IPS-20b (cell line): ENCODE measurements around the gene LHFPL3.
A peak's percentile ranks its signal among the peaks of the same experiment; 100 is the strongest.

Experiments
- H3K27ac ChIP-seq: one replicate; pipeline ENCODE4 v1.5.1; 2013; ENCODE audit warnings: low read length
- H3K27me3 ChIP-seq: 2 replicates; pipeline ENCODE4 v1.6.1; 2013; ENCODE audit warnings: mild to moderate bottlenecking, low read length, inconsistent platforms; ENCODE audit not compliant: insufficient read depth
- H3K36me3 ChIP-seq: 2 replicates; pipeline ENCODE4 v1.6.1; 2013; ENCODE audit warnings: low read depth, mild to moderate bottlenecking, inconsistent platforms, low read length, moderate library complexity; ENCODE audit not compliant: insufficient read depth
- H3K4me1 ChIP-seq: 2 replicates; pipeline ENCODE4 v1.6.1; 2013; ENCODE audit warnings: mild to moderate bottlenecking, control low read depth, inconsistent platforms, low read length, moderate library complexity; ENCODE audit not compliant: insufficient read depth
- H3K4me3 ChIP-seq: 2 replicates; pipeline ENCODE4 v1.5.1; 2013; ENCODE audit warnings: mild to moderate bottlenecking, low read length, inconsistent platforms
- H3K9ac ChIP-seq: 2 replicates; pipeline ENCODE4 v1.6.1; 2013; ENCODE audit warnings: low read depth, mild to moderate bottlenecking, inconsistent platforms, low read length, moderate library complexity
- H3K9me3 ChIP-seq: 2 replicates; pipeline ENCODE4 v1.6.1; 2013; ENCODE audit warnings: mild to moderate bottlenecking, low read depth, low read length, inconsistent platforms; ENCODE audit not compliant: insufficient read depth

LHFPL3 gene

DNA sequence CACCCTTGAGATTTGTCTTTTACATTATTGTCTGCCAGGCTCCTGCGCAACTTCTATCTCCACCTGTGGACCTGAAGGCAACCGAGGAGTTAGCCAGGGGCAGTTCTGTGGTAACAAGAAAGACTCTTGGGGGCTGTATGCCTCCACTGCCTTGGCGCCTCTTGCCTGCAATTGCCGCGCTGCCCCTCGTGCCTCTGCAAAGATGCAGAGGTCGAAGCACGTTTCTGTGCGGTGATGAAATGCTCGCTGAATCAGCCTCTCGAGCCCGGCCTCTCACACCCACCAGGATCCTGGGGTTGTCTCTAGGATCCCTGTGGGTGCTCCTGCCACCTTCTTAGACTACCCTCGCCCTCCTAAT lies 486 bp upstream of the LHFPL3 start:
- Histone ChIP-seq H3K27ac (no peak overlapping the region), H3K9ac (no peak overlapping the region; the same call in 1 of the 2 replicates), H3K4me3 (peak overlapping the region; percentile 80), H3K36me3 (no peaks in the 10 kb centered on the region), H3K27me3 (peaks cover 82% of the 10 kb centered on the region), H3K9me3 (no peaks in the 10 kb centered on the region), H3K4me1 (peaks cover 4% of the 10 kb centered on the region; the same call in 1 of the 2 replicates)

DNA sequence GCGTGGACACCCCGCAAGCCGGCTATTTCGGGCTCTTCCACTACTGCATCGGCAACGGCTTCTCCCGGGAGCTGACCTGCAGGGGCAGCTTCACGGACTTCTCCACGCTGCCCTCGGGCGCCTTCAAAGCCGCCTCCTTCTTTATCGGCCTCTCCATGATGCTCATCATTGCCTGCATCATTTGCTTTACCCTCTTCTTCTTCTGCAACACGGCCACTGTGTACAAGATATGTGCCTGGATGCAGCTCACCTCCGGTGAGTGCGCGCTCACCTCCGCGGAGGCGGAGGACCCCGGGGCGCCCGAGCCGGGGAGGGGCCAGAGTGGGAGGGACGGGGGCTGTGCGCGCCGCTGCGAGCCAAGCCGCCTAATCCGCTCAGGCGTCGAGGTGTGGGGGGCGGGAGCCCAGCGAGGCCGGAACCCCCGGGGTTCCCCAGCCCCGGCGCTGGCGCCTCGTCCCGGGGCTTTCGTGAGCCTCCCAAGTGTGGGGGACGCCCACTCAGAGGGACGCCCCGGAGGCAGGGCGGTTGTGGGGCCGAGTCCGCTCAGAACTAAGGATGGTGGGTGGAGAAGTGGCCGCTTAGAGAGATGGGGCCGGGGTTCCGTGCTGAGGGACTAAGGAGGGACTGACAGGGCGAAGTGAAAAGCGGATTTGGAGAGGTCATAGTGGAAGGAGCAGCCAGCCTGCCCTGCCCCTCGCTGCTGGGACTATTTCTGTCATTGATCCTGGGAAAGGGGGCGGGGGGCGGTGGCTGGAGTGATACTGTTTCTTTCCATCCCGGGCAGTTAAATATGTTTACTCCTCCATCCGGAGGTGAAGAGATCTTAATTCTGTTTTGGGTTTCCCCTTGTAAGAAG lies 795 bp downstream of the LHFPL3 start:
- H3K27ac ChIP-seq: no peak overlapping the region
- no peaks in the 10 kb centered on the region for H3K9me3 ChIP-seq
- H3K9ac ChIP-seq: no peak overlapping the region
- H3K27me3 ChIP-seq: peaks cover 88% of the 10 kb centered on the region
- no peaks in the 10 kb centered on the region for H3K36me3 ChIP-seq
- peak overlapping the region; percentile 80 for H3K4me3 ChIP-seq
- H3K4me1 ChIP-seq: peaks cover 4% of the 10 kb centered on the region; the same call in 1 of the 2 replicates

DNA sequence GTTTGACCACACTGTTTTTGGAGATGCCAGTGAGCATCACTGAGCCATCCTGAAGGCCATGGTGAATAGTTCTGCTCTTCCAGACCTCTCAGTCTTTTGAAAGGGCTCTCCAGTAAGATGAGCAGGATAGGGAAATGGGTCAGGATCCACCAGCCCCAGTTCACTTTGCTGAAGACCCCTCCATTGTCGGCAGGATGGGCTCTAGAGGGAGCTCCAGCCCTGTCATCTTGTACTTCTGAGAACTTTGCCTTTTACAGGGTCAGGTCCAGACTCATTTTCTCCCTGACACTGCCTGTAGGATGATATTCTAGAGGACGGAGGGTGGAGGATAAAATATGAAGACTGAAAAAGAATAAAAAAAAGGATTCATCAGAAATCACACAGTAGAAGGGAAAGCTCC lies 13.1 kb downstream of the LHFPL3 start:
- Histone ChIP-seq H3K27ac (no peak overlapping the region), H3K27me3 (no peaks in the 10 kb centered on the region), H3K36me3 (no peaks in the 10 kb centered on the region), H3K9me3 (no peaks in the 10 kb centered on the region), H3K9ac (no peak overlapping the region), H3K4me3 (no peak overlapping the region), H3K4me1 (no peaks in the 10 kb centered on the region)

DNA sequence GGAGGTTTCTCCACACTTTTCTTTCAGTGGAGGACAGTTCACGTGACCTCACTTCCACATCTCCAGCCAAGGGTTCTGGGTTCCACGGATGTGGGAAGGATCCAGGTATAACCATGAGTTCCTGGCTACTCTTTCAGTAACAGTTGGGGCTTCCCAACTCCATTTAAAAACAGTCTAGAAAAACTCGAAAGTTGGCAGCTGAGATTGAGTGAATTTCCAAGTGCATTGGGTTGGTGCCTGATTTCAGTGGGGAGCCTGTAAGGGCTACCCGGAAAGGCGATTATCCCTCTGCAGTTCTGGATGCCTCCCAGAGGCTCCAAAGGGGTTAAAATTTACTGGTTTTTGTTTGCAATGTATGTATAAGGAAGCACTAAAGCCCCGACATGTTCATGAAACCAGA lies 24.3 kb downstream of the LHFPL3 start:
- no peaks in the 10 kb centered on the region for H3K27me3 ChIP-seq
- no peaks in the 10 kb centered on the region for H3K36me3 ChIP-seq
- H3K9ac ChIP-seq: no peak overlapping the region
- H3K4me1 ChIP-seq: no peaks in the 10 kb centered on the region
- H3K27ac ChIP-seq: no peak overlapping the region
- no peak overlapping the region for H3K4me3 ChIP-seq
- H3K9me3 ChIP-seq: no peaks in the 10 kb centered on the region

DNA sequence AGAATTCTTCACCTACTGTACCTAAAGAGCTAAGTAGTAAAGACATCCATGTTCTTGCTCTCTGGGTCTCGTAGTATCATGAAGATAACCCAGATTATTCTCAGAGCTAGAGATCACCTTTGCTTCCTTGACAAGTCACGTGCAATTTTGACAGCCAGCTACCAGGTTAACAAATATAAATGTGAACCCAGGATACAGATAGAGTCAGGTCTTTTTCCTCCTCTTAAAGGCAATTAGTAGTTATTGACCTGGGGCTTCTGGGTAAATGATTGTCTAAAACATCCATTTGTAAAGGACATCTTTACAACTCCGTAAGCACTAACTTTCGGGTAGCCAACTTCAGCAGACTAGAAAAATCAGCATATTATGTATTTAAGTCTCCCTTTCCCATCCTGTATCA lies 28.8 kb downstream of the LHFPL3 start:
- no peaks in the 10 kb centered on the region for H3K9me3 ChIP-seq
- no peak overlapping the region for H3K4me3 ChIP-seq
- H3K27ac ChIP-seq: no peak overlapping the region
- H3K27me3 ChIP-seq: no peaks in the 10 kb centered on the region
- H3K4me1 ChIP-seq: peaks cover 3% of the 10 kb centered on the region; the same call in 1 of the 2 replicates
- H3K36me3 ChIP-seq: no peaks in the 10 kb centered on the region
- no peak overlapping the region for H3K9ac ChIP-seq

DNA sequence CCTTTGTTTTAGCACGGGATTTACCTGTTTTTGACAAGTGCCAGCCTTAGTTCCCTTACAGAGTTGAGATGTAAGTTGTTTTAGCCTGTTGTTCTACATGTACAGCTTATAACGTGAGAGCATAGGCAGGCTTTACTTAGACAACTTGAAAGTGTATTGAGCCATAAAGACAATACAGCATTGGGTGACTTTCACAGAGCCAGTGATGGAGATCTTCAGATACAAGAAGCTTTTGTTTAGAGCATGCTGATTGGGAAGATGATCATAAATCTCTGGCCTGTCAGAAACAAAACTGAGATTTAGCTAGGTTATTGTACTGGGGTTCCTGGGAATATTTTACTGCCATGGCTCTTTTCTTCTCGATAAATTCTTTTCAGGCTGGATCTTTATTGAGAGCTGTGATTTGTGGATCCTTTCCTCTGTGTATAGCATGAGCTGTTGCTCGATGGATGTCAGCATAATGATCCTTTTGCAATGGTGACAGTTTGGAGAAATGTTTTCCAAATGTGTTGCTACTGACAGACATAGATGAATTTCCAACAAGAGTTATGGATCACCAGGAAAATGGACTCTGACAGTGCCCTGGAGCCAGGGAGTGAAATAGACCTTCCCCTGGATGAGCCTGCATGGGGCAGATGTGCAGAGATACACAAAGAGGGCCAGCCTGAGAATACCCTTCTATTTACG lies 30.2 kb downstream of the LHFPL3 start:
- Histone ChIP-seq H3K27me3 (no peaks in the 10 kb centered on the region), H3K4me1 (peaks cover 13% of the 10 kb centered on the region), H3K4me3 (no peak overlapping the region), H3K27ac (no peak overlapping the region), H3K36me3 (no peaks in the 10 kb centered on the region), H3K9ac (no peak overlapping the region), H3K9me3 (no peaks in the 10 kb centered on the region)

DNA sequence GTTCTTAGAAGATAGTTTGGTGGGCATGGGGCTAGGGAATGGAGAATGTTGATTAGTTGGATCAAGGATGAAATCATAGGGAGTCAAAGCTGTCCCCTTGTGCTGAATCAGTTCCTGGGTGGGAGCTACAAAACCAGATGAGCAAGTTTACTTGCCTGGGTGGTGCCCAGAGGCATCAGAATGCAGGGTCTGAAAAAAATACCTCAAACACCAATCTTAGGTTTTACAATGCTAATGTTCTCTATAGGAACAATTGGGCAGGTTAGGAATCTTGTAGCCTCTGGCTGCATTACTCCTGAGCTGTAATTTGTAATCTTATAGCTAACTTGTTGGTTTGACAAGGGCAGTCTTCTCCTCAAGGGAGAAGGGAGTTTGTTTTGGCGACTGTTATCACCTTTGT lies 34.4 kb downstream of the LHFPL3 start:
- no peak overlapping the region for H3K9ac ChIP-seq
- H3K27ac ChIP-seq: no peak overlapping the region
- no peaks in the 10 kb centered on the region for H3K36me3 ChIP-seq
- H3K9me3 ChIP-seq: no peaks in the 10 kb centered on the region
- peaks cover 22% of the 10 kb centered on the region for H3K4me1 ChIP-seq
- peak overlapping the region; percentile 29; the same call in 1 of the 2 replicates for H3K4me3 ChIP-seq
- no peaks in the 10 kb centered on the region for H3K27me3 ChIP-seq

DNA sequence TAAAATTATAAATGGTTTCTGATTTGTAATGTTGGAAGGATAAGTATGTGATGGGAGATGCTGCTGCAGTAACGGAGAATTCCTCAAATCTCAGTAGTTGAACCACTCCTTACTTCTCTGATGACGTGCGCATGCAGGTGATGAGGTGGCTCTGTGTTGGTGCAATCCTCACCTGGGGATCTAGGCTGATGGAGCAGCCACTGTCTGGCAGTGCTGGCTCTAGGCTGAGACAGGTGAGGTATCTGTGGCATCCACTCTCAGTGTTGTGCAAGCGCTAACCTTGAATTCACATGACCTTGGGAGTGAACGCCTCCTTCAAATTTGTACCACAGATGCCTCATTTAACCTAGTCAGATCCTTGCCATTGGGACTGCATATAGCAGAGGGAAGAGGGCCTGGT lies 35.0 kb downstream of the LHFPL3 start:
- Histone ChIP-seq H3K4me1 (peaks cover 22% of the 10 kb centered on the region), H3K27ac (no peak overlapping the region), H3K9me3 (no peaks in the 10 kb centered on the region), H3K27me3 (no peaks in the 10 kb centered on the region), H3K9ac (peak overlapping the region; percentile 30; the same call in 1 of the 2 replicates), H3K4me3 (peak overlapping the region; percentile 29; the same call in 1 of the 2 replicates), H3K36me3 (no peaks in the 10 kb centered on the region)

DNA sequence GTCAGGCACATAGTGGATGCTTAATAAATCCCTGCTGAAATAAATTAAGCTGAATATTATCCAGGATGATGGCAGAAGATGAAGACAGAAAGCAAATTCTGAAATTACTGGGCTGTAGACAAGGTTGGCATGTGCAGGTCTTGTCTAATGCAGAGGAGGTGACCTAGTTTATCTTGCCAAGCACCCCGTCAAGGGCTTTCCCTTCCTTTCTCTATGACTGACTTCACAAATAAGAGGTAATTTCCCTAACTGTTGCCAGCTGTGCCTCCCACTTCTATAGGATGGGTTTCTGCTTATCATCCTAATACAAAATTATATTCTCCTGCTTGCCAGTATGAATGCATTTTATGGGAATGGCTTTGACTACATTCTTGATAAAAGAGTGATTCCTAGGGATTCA lies 38.0 kb downstream of the LHFPL3 start:
- Histone ChIP-seq H3K36me3 (no peaks in the 10 kb centered on the region), H3K9me3 (no peaks in the 10 kb centered on the region), H3K27ac (no peak overlapping the region), H3K9ac (no peak overlapping the region), H3K4me1 (peaks cover 22% of the 10 kb centered on the region), H3K4me3 (no peak overlapping the region), H3K27me3 (no peaks in the 10 kb centered on the region)

DNA sequence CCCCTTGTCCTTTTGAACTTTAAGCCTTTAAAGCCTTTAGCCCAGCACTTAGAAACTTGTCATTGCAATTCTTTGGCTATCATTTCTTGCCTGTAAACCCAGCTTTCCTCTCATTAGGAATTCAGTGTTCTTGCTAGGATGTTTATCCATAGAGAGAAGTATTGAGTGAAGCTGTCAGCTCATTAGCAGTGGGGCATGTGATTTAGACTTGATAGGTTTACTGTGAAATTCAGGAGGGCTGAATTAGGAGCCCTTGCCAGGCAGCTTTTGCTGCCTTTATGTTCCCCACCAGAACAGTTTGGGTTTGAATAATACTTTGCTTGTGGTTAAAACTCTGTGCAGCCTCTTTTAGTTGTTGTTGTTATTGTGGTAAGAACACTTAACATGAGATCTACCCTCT lies 39.5 kb downstream of the LHFPL3 start:
- no peak overlapping the region for H3K27ac ChIP-seq
- no peak overlapping the region for H3K4me3 ChIP-seq
- no peaks in the 10 kb centered on the region for H3K27me3 ChIP-seq
- H3K4me1 ChIP-seq: peaks cover 15% of the 10 kb centered on the region
- H3K9me3 ChIP-seq: no peaks in the 10 kb centered on the region
- no peaks in the 10 kb centered on the region for H3K36me3 ChIP-seq
- no peak overlapping the region for H3K9ac ChIP-seq

DNA sequence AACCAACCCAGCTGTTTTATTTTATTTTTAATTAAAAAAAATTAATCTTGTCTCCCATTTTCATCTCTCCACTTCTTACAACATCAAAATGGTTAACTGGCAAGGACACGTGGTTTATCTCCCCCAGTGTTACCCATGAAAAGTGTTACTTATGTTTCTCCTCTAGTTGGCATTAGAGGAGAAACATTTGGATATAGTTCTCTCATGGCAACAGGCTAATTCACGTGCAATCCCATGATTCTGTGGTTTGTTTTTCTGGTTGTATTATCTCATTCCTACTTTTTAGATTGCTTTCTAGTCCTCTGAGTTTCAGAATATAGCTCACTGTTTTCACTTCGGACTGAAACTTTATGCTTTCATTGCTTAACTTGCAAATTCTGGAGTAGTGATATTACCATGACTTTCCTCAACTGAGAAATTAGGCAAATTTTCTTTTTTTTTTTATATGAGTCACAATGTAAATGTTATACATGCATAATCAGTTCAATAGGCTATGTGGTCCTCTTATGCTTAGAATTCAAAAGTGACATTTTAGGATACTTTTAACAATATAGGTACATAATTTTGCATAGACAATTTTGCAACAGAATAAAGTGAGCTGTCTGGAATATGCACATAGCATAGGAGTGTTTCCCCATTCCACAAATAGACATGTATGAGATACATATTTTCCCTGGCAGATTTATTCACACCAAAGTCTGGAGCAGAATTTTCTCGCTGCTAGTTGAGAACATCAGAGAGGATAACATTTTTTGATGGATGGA lies 43.0 kb downstream of the LHFPL3 start:
- no peak overlapping the region for H3K9ac ChIP-seq
- no peak overlapping the region for H3K27ac ChIP-seq
- H3K36me3 ChIP-seq: no peaks in the 10 kb centered on the region
- no peaks in the 10 kb centered on the region for H3K27me3 ChIP-seq
- H3K4me3 ChIP-seq: no peak overlapping the region
- H3K4me1 ChIP-seq: no peaks in the 10 kb centered on the region
- no peaks in the 10 kb centered on the region for H3K9me3 ChIP-seq
